K562 (cell line): ENCODE measurements around the gene ABHD3. TPM values are rescaled to one million over a fixed set of nuclear protein-coding genes. Genes with fewer than 3 reads are reported as not detected.

ENCODE experiments used
- ATAC-seq: fragments of 200-7000 bp; cut with Tn5 transposase; 3 replicates; pipeline ENCODE4 v1.9.1; 2020; ENCODE audit warnings: moderate library complexity
- BruUV-seq: library from RNA; stranded (reverse); fragments of 400-500 nt; replicated peaks from 2 replicates; lab custom pipeline; 2021; lab: Mats Ljungman, UMichigan
- CTCF ChIA-PET: fragments of 300-600 bp; formaldehyde crosslinking; extraction: SDS; loops from one replicate; lab custom pipeline; 2021; ENCODE audit warnings: low intra/inter-chr PET ratio; lab: Yijun Ruan, JAX
- POLR2A ChIA-PET: fragments of 300-600, 350-650 bp; sonication (Branson Sonifier 250); formaldehyde crosslinking; extraction: SDS; loops from one replicate; lab custom pipeline; 2021; ENCODE audit warnings: antibody characterized with exemption, inconsistent platforms; lab: Yijun Ruan, JAX
- DNase-seq, 4 experiments: peaks; one replicate each; pipeline versions ENCODE4 v3.0.0 to v3.0.0-alpha.2; 2011 to 2018; ENCODE audit warnings: low spot score in 3 of 4, mixed read lengths in 3 of 4; ENCODE audit errors: extremely low read depth in 1 of 4
- FAIRE-seq: peaks from 2 replicates; lab custom pipeline; 2011; peaks lifted over from hg19 to GRCh38; lab: Jason Lieb, UNC
- H2AFZ ChIP-seq: 2 replicates; pipeline ENCODE4 v1.6.0; 2011; ENCODE audit warnings: low read depth, low read length, control low read depth, inconsistent platforms
- H3K27ac ChIP-seq: fragments of 200-600 bp; 3 replicates; pipeline ENCODE4 v1.8.0; 2011; ENCODE audit warnings: low read depth, mild to moderate bottlenecking, control low read depth, inconsistent platforms, low read length, moderate library complexity, mixed read lengths; ENCODE audit errors: extremely low read depth
- H3K27me3 ChIP-seq, 2 experiments: fragments of 300-600 bp in 1 of 2; 2 replicates in 1 of 2; 3 replicates in 1 of 2; pipeline versions ENCODE4 v1.6.0 to v1.8.0; 2011; ENCODE audit warnings: inconsistent platforms in 2 of 2, low read length in 2 of 2, mild to moderate bottlenecking in 1 of 2, mixed read lengths in 1 of 2, moderate library complexity in 1 of 2; ENCODE audit not compliant: control insufficient read depth in 2 of 2, insufficient read depth in 2 of 2
- H3K36me3 ChIP-seq: fragments of 300-600 bp; 3 replicates; pipeline ENCODE4 v1.8.0; 2011; ENCODE audit warnings: mild to moderate bottlenecking, low read length, inconsistent platforms; ENCODE audit not compliant: control insufficient read depth, insufficient read depth
- H3K4me1 ChIP-seq, 2 experiments: fragments of 200-600 bp in 1 of 2; replicated peaks in 1 of 2; 2 replicates in 1 of 2; 3 replicates in 1 of 2; pipeline versions ENCODE4 v1.5.1 to v1.8.0; 2011; ENCODE audit warnings: inconsistent platforms in 2 of 2, low read length in 2 of 2, mild to moderate bottlenecking in 1 of 2, mixed read lengths in 1 of 2, moderate library complexity in 1 of 2; ENCODE audit not compliant: control insufficient read depth in 2 of 2, insufficient read depth in 2 of 2
- H3K4me2 ChIP-seq: 2 replicates; pipeline ENCODE4 v1.6.1; 2011; ENCODE audit warnings: low read length, control low read depth, inconsistent platforms, mixed read lengths; ENCODE audit not compliant: insufficient read depth
- H3K4me3 ChIP-seq: fragments of 200-600 bp; sonication (generic), shearing (Covaris generic); 2 replicates; pipeline ENCODE4 v1.5.1; 2016; ENCODE audit warnings: control low read depth, inconsistent platforms
- H3K79me2 ChIP-seq: fragments of 200-600 bp; 3 replicates; pipeline ENCODE4 v1.8.0; 2011; ENCODE audit warnings: low read length, inconsistent platforms; ENCODE audit not compliant: control insufficient read depth, insufficient read depth
- H3K9ac ChIP-seq, 2 experiments: 2 replicates each; pipeline versions ENCODE4 v1.6.0 to v1.6.1; 2011; ENCODE audit warnings: low read depth in 2 of 2, low read length in 2 of 2, control low read depth in 1 of 2, inconsistent platforms in 1 of 2, mild to moderate bottlenecking in 1 of 2, mixed read lengths in 1 of 2; ENCODE audit not compliant: insufficient read depth in 1 of 2
- H3K9me1 ChIP-seq: one replicate; pipeline ENCODE4 v1.6.0; 2011; ENCODE audit warnings: inconsistent platforms, mild to moderate bottlenecking, low read length, moderate library complexity; ENCODE audit not compliant: control insufficient read depth, insufficient read depth
- H3K9me3 ChIP-seq: replicated peaks from 2 replicates; pipeline ENCODE4 v1.5.1; 2011; ENCODE audit warnings: low read depth, low read length, inconsistent platforms; ENCODE audit not compliant: control insufficient read depth, insufficient read depth
- H4K20me1 ChIP-seq: replicated peaks from 2 replicates; pipeline ENCODE4 v1.6.1; 2011; ENCODE audit warnings: low read length, inconsistent platforms, mixed read lengths; ENCODE audit not compliant: control insufficient read depth, insufficient read depth
- AFF1 ChIP-seq, 2 experiments: fragments of 450-650 bp; IDR thresholded peaks; 2 replicates each; pipeline ENCODE4 v1.6.1; 2018; ENCODE audit warnings: mild to moderate bottlenecking in 2 of 2, low read depth in 1 of 2; ENCODE audit not compliant: partially characterized antibody in 2 of 2
- BRD4 ChIP-seq: fragments of 200-600 bp; sonication (generic); IDR thresholded peaks from 2 replicates; pipeline ENCODE4 v1.6.1; 2017; ENCODE audit warnings: inconsistent platforms
- CREB5 ChIP-seq: fragments of 250-450 bp; sonication (Bioruptor Pico); IDR thresholded peaks from 2 replicates; pipeline ENCODE4 v1.5.0; 2020; ENCODE audit warnings: mild to moderate bottlenecking
- FUS ChIP-seq: fragments of 200-400 bp; formaldehyde crosslinking; optimal IDR thresholded peaks from 2 replicates; pipeline ENCODE3; 2017; ENCODE audit warnings: low read depth, low read length
- GTF3C2 ChIP-seq: IDR thresholded peaks from 3 replicates; pipeline ENCODE4 v1.6.1; 2011; ENCODE audit warnings: borderline replicate concordance, mild to moderate bottlenecking, moderate library complexity; ENCODE audit not compliant: insufficient read length; ENCODE audit errors: extremely low read depth
- MEF2A ChIP-seq: IDR thresholded peaks from 2 replicates; pipeline ENCODE4 v1.6.1; 2011; ENCODE audit warnings: low read depth, mild to moderate bottlenecking, low read length, moderate library complexity; ENCODE audit not compliant: control insufficient read depth
- NR3C1 ChIP-seq: sonication (generic); formaldehyde crosslinking; IDR thresholded peaks from 2 replicates; pipeline ENCODE4 v1.8.1; 2022; ENCODE audit warnings: missing genetic modification reagents
- SMARCA5 ChIP-seq: fragments of 450-650 bp; IDR thresholded peaks from 2 replicates; pipeline ENCODE4 v1.6.1; 2016
- STAT5B ChIP-seq: fragments of 250-450 bp; sonication (Bioruptor Pico); IDR thresholded peaks from 2 replicates; pipeline ENCODE4 v1.8.0; 2021; ENCODE audit warnings: mild to moderate bottlenecking, inconsistent platforms
- ZNF740 ChIP-seq, 3 experiments: fragments of 200-800 bp in 1 of 3; sonication (Bioruptor generic) in 1 of 3; sonication (generic) in 1 of 3; formaldehyde crosslinking in 1 of 3; IDR thresholded peaks; 2 replicates each; pipeline versions ENCODE4 v1.6.1 to v1.8.0; 2016 to 2022; ENCODE audit warnings: mild to moderate bottlenecking in 2 of 3, missing compliant biosample characterization in 2 of 3, missing genetic modification characterization in 2 of 3, missing genetic modification reagents in 1 of 3
- WGBS: fragments of 100-300 bp; shearing (Covaris generic); methylation state at CpG from one replicate; pipeline ENCODE4 v1.1.6; 2016; ENCODE audit warnings: low coverage, mixed read lengths; ENCODE audit not compliant: insufficient coverage; ENCODE audit errors: missing lambda C conversion rate; 5-methylcytosine and 5-hydroxymethylcytosine counted together
- in situ Hi-C: fragments of 300-500 bp; cut with MboI; formaldehyde crosslinking; loops from 4 replicates; pipeline ENCODE4 v1.15.0; 2018; ENCODE audit warnings: inconsistent platforms, mixed read lengths
- intact Hi-C: fragments of 100-400 bp; cut with micrococcal nuclease; formaldehyde crosslinking; loops from 2 replicates; pipeline ENCODE4 v1.14.2; 2022
- polyA plus RNA-seq, 8 experiments: library from polyadenylated mRNA; depleted of rRNA in 4 of 8; stranded (reverse) in 5 of 8; unstranded in 3 of 8; fragments of >200 nt; fragmentation: Nextera tagmentation in 2 of 8; fragmentation: Illumina TruSeq in 1 of 8; extraction: Ambion mirVana in 2 of 8; extraction: Trizol in 1 of 8; gene quantifications; 2 replicates each; pipeline versions ENCODE4 v1.2.1 to v1.2.3, GENCODE V29; 2011 to 2014; ENCODE audit warnings: inconsistent platforms in 1 of 8, missing spikeins in 1 of 8
- total RNA-seq, 7 experiments: library from RNA; depleted of rRNA in 6 of 7; stranded (reverse); fragments of >200 nt in 6 of 7; fragmentation: Illumina TruSeq in 2 of 7; extraction: Trizol in 2 of 7; gene quantifications; 2 replicates each; pipeline versions ENCODE4 v1.2.1 to v1.2.3, GENCODE V29; 2011 to 2021; ENCODE audit warnings: low replicate concordance in 1 of 7

The ABHD3 gene
- total and polyA plus RNA-seq, 9 of the 15 experiments (the other 6 are each of a cell fraction or from before 2014, with no cell fraction given), result 6.3 to 38.8 (median 19.4) TPM

DNA sequence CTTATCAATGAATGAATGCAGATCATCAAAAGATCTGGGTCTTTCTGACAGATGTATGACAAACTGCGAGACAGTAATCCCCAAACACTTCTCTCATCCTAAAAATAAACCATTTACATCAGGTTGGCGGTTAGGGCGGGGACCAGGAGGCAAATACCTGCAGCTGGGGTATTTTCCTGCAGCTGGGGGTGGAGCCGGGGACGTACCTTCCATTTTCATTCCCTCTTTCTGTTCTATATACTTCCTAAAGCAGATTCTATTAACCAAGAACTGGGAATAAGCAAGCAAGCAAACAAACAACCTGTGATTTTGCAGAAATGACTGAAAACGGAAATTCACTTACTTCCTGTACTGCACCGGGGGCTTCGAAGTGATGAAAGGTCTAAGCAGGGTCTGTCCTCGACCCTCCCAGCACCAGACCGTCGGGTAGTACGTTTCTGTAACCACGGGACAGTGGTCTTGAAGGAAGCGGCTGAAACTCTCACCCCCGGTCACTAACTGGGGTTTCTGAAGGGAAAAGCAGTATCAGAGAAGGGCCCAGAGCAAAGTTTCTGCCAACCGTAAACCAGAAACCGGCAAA, 1.2 kb downstream of the ABHD3 start:
- Histone ChIP-seq H2AFZ (peak overlapping the region; percentile 98), H4K20me1 (no peaks in the 10 kb centered on the region), H3K4me1 (peaks cover 16 to 29% of the 10 kb centered on the region in 2 experiments), H3K9me1 (no peaks in the 10 kb centered on the region), H3K27ac (peak overlapping the region; percentile 89), H3K36me3 (peaks cover 30% of the 10 kb centered on the region; the same call in 2 of the 3 replicates), H3K79me2 (peaks cover 28% of the 10 kb centered on the region), H3K9me3 (peaks cover 8% of the 10 kb centered on the region), H3K4me2 (peak overlapping the region; percentile 93), H3K4me3 (peak overlapping the region; percentile 98), H3K9ac (peak overlapping the region; percentile 79 to 91), H3K27me3 (no peaks in the 10 kb centered on the region)
- ChIA-PET POLR2A (interaction anchor here (0.6 to 1.2 kb wide), 4 partner anchors 14 to 105 kb away, joined by 3 to 4 read pairs (median 3); partner anchors contain the start of genes MIB1 and SNRPD1), CTCF (interaction anchor here (0.6 kb wide), 1 partner anchor 148 kb away, joined by 3 read pairs; no protein-coding TSS in a partner anchor)
- intact Hi-C loops, result loop anchor here (5.0 to 10.0 kb wide), 2 partner anchors 49 to 91 kb away; partner anchors contain the start of gene SNRPD1
- FAIRE-seq, result peak; percentile 64
- DNase-seq, result peak; percentile 18 to 25 (median 20)
- BruUV-seq, result no TSS peak
- under 1% methylated on average over 17 of the region's 17 CpGs for WGBS
- in situ Hi-C loops, result no loop called here
- no peak for ATAC-seq
- TF ChIP-seq AFF1 (IDR thresholded peaks at IDR 0.05; ENCODE audit: low read depth in 1 of 2, partially characterized antibody in 2 of 2) (peak in 1 of 2 experiments; percentile 35), CREB5 (CRISPR knock-in tag) (0 out of 2 replicates have a peak, but pooled peaks have one; percentile 60), BRD4 (0 out of 2 replicates have a peak, but pooled peaks have one; percentile 34), SMARCA5 (no peak), FUS (no peak), GTF3C2 (no peak), MEF2A (peak; percentile 41; the same call in 1 of the 2 replicates), ZNF740 (CRISPR knock-in tag; IDR thresholded peaks at IDR 0.05) (no peak), ZNF740 (tag; IDR thresholded peaks at IDR 0.05) (0 out of 4 replicates have a peak, but pooled peaks of 1 of the 2 experiments have one; percentile 41), NR3C1 (CRISPR knock-in tag) (no peak), STAT5B (CRISPR knock-in tag) (no peak)
